GM12878 (cell line): Measurements from ENCODE around the gene TDRD7. TPM values are rescaled to one million over a fixed set of nuclear protein-coding genes. Genes with fewer than 3 reads are reported as not detected.

ENCODE experiments used
- NFIC ChIP-seq: IDR thresholded peaks from 2 replicates; pipeline ENCODE4 v1.6.1; 2012; ENCODE audit warnings: low read depth, mild to moderate bottlenecking, inconsistent platforms, low read length, moderate library complexity
- NR2C2 ChIP-seq: IDR thresholded peaks from 2 replicates; pipeline ENCODE4 v1.6.1; 2011; ENCODE audit warnings: borderline replicate concordance, low read depth; ENCODE audit not compliant: control insufficient read depth, insufficient read length
- PML ChIP-seq: IDR thresholded peaks from 2 replicates; pipeline ENCODE4 v1.6.1; 2012; ENCODE audit warnings: low read length, inconsistent platforms
- POLR2A ChIP-seq: IDR thresholded peaks from 2 replicates; pipeline ENCODE4 v1.6.1; 2011; ENCODE audit warnings: low read depth, mild to moderate bottlenecking, low read length
- RUNX3 ChIP-seq: IDR thresholded peaks from 2 replicates; pipeline ENCODE4 v1.6.1; 2012; ENCODE audit warnings: low read length, inconsistent platforms
- SREBF2 ChIP-seq: IDR thresholded peaks from 2 replicates; pipeline ENCODE4 v1.6.1; 2012; ENCODE audit warnings: mild to moderate bottlenecking, low read length
- ZNF622 ChIP-seq: fragments of 450-650 bp; IDR thresholded peaks from 2 replicates; pipeline ENCODE4 v1.6.1; 2017; ENCODE audit warnings: mild to moderate bottlenecking, inconsistent platforms
- polyA plus RNA-seq, 11 experiments: library from polyadenylated mRNA; depleted of rRNA in 4 of 11; unstranded in 6 of 11; stranded (reverse) in 5 of 11; fragments of >200 nt; fragmentation: Nextera tagmentation in 4 of 11; fragmentation: Illumina TruSeq in 1 of 11; extraction: Ambion mirVana in 4 of 11; extraction: Trizol in 1 of 11; gene quantifications; 1 replicate in 1 of 11; 2 replicates in 10 of 11; pipeline versions ENCODE4 v1.2.1 to v1.2.3, GENCODE V29; 2011 to 2016; ENCODE audit warnings: inconsistent platforms in 2 of 11, missing spikeins in 2 of 11, low read depth in 1 of 11
- total RNA-seq, 4 experiments: library from RNA; depleted of rRNA in 3 of 4; stranded (reverse); fragments of >200 nt in 3 of 4; fragmentation: Illumina TruSeq in 1 of 4; extraction: Trizol in 1 of 4; gene quantifications; 2 replicates each; pipeline versions ENCODE4 v1.2.1 to v1.2.3, GENCODE V29; 2013 to 2021
- TF ChIP-seq, protein P1 (sequence below): fragments of 150-350 bp; IDR thresholded peaks from 2 replicates; pipeline ENCODE4 v1.6.1; 2016; ENCODE audit warnings: low read depth, low read length
- TF ChIP-seq, protein P2 (sequence below): fragments of 450-650 bp; IDR thresholded peaks from 2 replicates; pipeline ENCODE4 v1.6.1; 2017; ENCODE audit warnings: low read depth, mild to moderate bottlenecking, moderate library complexity
- TF ChIP-seq, protein P3 (sequence below): fragments of 450-650 bp; IDR thresholded peaks from 2 replicates; pipeline ENCODE4 v1.6.1; 2018; ENCODE audit warnings: mild to moderate bottlenecking, low read depth, moderate library complexity; ENCODE audit not compliant: partially characterized antibody

TDRD7 gene
- total and polyA plus RNA-seq, 10 of the 15 experiments (the other 5 are each of a cell fraction or from before 2014, with no cell fraction given) = 5.7 to 26.4 (median 16.2) TPM

DNA sequence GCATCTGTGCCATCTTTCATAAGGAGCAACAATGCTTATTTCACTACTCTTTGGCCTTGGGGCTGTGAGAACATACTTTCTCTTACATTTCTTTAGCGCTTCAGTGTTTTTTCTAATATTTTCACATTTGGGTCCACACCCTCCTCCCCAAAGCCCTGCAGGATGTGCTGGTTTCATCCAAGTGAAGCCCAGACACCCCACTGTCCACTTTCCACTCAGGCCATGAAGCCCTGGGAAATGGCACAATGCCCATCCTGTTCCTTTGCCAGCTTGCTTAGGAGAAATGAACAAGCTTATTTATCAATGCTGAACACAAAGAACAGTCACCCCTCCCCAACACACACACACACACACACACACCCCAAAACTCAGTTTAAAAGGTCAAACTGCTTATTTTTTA, 72.2 kb downstream of the TDRD7 start (continued):
- TF ChIP-seq, protein P1, sequence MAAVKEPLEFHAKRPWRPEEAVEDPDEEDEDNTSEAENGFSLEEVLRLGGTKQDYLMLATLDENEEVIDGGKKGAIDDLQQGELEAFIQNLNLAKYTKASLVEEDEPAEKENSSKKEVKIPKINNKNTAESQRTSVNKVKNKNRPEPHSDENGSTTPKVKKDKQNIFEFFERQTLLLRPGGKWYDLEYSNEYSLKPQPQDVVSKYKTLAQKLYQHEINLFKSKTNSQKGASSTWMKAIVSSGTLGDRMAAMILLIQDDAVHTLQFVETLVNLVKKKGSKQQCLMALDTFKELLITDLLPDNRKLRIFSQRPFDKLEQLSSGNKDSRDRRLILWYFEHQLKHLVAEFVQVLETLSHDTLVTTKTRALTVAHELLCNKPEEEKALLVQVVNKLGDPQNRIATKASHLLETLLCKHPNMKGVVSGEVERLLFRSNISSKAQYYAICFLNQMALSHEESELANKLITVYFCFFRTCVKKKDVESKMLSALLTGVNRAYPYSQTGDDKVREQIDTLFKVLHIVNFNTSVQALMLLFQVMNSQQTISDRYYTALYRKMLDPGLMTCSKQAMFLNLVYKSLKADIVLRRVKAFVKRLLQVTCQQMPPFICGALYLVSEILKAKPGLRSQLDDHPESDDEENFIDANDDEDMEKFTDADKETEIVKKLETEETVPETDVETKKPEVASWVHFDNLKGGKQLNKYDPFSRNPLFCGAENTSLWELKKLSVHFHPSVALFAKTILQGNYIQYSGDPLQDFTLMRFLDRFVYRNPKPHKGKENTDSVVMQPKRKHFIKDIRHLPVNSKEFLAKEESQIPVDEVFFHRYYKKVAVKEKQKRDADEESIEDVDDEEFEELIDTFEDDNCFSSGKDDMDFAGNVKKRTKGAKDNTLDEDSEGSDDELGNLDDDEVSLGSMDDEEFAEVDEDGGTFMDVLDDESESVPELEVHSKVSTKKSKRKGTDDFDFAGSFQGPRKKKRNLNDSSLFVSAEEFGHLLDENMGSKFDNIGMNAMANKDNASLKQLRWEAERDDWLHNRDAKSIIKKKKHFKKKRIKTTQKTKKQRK = no peak
- TF ChIP-seq ZNF622 (no peak), NFIC (no peak), PML (no peak), RUNX3 (no peak), POLR2A (no peak), SREBF2 (no peak), NR2C2 (no peak)
- TF ChIP-seq, protein P2, sequence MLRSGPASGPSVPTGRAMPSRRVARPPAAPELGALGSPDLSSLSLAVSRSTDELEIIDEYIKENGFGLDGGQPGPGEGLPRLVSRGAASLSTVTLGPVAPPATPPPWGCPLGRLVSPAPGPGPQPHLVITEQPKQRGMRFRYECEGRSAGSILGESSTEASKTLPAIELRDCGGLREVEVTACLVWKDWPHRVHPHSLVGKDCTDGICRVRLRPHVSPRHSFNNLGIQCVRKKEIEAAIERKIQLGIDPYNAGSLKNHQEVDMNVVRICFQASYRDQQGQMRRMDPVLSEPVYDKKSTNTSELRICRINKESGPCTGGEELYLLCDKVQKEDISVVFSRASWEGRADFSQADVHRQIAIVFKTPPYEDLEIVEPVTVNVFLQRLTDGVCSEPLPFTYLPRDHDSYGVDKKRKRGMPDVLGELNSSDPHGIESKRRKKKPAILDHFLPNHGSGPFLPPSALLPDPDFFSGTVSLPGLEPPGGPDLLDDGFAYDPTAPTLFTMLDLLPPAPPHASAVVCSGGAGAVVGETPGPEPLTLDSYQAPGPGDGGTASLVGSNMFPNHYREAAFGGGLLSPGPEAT = no peak
- TF ChIP-seq, protein P3, sequence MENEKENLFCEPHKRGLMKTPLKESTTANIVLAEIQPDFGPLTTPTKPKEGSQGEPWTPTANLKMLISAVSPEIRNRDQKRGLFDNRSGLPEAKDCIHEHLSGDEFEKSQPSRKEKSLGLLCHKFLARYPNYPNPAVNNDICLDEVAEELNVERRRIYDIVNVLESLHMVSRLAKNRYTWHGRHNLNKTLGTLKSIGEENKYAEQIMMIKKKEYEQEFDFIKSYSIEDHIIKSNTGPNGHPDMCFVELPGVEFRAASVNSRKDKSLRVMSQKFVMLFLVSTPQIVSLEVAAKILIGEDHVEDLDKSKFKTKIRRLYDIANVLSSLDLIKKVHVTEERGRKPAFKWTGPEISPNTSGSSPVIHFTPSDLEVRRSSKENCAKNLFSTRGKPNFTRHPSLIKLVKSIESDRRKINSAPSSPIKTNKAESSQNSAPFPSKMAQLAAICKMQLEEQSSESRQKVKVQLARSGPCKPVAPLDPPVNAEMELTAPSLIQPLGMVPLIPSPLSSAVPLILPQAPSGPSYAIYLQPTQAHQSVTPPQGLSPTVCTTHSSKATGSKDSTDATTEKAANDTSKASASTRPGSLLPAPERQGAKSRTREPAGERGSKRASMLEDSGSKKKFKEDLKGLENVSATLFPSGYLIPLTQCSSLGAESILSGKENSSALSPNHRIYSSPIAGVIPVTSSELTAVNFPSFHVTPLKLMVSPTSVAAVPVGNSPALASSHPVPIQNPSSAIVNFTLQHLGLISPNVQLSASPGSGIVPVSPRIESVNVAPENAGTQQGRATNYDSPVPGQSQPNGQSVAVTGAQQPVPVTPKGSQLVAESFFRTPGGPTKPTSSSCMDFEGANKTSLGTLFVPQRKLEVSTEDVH = no peak
- TF ChIP-seq, all 136 proteins: peak for 0
